ENCODE results near the gene GGT5.
"Not testable (repeated sequence)": the region's sequence is repeated elsewhere in the genome, so short reads cannot be mapped to it uniquely, and the experiment has no call there.

The GGT5 gene

DNA sequence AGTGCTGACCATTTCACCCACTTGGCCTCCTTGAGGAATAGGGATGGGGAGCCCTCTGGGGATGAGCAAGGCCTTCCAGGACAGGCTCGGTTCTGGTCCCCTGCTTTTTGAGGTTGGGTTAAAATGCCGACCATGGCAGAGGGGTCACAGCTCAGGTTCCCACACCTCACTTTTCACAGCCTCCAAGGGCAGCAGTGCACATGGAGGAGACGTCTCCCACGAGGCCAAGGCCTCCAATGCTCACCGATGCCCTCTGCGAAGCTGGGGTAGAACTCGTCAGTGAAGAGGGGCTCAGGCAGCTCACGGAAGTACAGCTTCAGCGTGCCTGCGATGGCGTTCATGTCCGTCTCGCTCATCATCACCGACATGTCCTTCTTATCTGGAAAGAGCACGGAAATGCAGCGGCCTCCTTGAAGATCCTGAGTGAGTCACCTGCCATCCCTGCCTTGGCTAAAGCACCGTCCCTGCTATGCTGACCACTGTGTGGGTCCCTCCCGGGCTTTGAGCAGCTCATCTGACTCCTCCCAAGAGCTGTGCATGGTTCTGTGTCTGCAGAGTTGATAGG lies 17.4 kb upstream of the GGT5 start:
- DNase-seq = not testable (repeated sequence)

GRCh38 chr22:24259459-24259858 lies 14.6 kb upstream of the GGT5 start:
- peak; percentile 41 for DNase-seq

GRCh38 chr22:24256736-24257135 lies 11.9 kb upstream of the GGT5 start:
- DNase-seq = not testable (repeated sequence)

- not testable (repeated sequence) for DNase-seq
Measured at GRCh38 chr22:24256136-24256535, 11.3 kb upstream of the GGT5 start.

DNA sequence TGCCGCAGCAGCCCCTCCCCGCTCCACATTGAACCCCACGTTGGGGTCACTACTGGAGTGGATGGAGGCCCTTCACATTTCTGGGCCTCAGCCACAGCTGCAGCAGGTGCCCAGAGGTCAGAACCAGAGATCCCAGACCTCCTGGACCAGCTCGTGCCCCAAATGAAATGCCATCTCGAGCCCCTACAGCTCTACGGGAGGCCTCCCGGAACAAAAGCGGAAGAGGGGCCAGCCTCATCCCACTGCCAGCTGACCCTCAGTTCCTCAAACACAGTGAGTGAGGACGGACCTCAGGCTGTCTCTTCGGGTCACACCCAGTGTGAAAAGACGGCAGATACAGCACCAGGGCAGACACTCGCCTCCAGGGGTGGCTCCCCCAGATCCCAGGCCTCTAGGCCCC lies 8.2 kb upstream of the GGT5 start:
- DNase-seq = not testable (repeated sequence)

- not testable (repeated sequence) for DNase-seq
Measured at GRCh38 chr22:24251286-24251685, 6.4 kb upstream of the GGT5 start.

DNA sequence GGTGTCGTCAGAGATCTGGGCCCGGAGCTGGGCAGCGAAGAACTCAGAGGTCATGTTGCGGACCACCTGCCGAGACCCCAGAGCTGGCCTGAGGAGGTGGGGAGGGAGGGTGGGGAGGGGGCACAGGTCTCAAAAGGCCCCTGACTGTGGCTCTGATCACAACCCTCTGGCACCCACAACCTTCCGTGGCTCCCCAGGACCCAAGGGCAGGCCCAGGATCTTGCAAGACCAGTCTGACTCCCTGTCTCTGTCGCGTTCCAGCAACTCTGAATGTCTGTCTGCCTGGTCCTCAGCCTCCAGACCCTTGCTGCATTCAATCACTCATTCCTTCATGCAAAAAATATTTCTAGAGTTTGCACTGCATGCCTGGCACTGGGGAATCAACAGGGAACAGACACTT lies 4.5 kb upstream of the GGT5 start:
- not testable (repeated sequence) for DNase-seq

GRCh38 chr22:24248611-24249010 lies 3.7 kb upstream of the GGT5 start:
- not testable (repeated sequence) for DNase-seq

DNA sequence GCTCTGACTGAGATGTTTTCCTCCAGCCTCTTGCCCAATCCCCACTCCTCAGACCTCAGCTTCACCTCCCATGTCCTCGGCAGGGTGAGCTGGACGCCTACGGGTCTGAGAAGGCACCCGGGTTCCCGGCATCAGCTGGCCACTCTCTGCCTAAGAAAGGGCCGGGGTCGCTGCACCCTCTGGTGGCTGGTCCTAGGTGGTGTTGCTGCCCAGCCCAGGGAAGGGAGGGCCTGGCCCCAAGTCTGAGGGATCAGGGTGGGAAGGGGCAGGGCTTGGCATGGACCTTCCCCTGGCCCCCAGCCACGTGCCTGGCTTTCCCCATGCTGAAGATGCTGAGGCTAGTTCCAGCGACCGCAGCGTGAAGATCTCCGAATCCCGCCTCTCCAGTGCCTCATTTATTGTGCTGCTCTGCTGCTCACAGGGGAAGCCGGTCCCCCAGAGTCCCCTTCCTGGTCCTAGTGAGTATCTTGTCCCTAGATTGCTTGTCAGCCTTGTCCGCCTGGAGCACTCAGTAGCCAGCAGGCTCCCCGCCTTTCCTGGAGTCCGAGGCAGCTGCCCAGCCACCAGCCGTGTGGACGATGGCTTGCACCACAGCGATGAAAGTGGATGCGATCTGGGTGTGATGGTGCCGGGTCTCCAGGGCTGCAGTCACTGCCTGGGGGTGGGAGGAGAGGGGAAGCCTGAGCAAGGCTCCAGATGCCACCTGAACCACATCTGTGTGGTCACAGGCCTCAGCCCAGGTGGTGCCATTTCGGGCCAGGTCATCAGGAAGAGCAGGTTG lies 2.9 kb upstream of the GGT5 start:
- DNase-seq = no peak

GRCh38 chr22:24247011-24247507 lies 2.2 kb upstream of the GGT5 start:
- no peak for DNase-seq

- DNase-seq = not testable (repeated sequence)
Measured at GRCh38 chr22:24245584-24246561, 991 bp upstream of the GGT5 start.

GRCh38 chr22:24244144-24244787 lies 616 bp downstream of the GGT5 start:
- no peak for DNase-seq

GRCh38 chr22:24243417-24243816 lies 1.5 kb downstream of the GGT5 start:
- not testable (repeated sequence) for DNase-seq

GRCh38 chr22:24240985-24241692 lies 3.7 kb downstream of the GGT5 start:
- DNase-seq = not testable (repeated sequence)

GRCh38 chr22:24240381-24240780 lies 4.5 kb downstream of the GGT5 start:
- no peak for DNase-seq

DNA sequence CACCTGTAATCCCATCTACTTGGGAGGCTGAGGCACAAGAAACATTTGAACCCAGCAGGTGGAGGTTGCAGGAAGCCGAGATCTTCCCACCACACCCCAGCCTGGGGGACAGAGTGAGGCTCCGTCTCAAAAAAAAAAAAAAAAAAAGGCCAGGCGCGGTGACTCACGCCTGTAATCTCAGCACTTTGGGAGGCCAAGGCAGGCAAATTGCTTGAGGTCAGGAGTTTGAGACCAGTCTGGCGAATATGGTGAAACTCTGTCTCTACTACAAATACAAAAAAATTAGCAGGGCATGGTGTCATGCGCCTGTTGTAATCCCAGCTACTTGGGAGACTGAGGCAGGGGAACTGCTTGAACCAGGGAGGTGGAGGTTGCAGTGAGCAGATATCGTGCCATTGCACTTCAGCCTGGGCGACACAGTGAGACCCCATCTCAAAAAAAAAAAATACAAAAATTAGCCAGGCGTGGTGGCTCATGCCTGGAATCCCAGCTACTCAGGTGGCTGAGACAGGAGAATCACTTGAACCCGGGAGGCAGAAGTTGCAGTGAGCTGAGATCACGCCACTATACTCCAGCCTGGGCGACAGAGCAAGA lies 6.7 kb downstream of the GGT5 start:
- not testable (repeated sequence) for DNase-seq

DNA sequence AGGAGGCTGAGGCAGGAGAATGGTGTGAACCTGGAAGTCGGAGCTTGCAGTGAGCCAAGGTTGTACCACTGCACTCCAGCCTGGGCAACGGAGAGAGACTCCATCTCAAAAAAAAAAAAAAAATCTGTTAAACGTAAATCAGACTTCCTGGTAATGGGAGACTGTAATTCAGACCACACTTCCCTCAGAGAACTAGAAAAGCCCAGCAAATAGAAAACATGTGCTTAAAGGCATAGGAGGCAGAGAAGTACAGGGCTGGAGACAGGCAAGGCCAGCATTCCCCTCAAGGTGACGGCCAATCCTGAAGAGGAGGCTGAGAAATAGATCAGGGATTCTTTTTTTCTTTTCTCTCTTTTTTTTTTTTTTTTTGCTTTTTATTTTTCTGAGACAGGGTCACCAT lies 8.2 kb downstream of the GGT5 start:
- DNase-seq = no peak

DNA sequence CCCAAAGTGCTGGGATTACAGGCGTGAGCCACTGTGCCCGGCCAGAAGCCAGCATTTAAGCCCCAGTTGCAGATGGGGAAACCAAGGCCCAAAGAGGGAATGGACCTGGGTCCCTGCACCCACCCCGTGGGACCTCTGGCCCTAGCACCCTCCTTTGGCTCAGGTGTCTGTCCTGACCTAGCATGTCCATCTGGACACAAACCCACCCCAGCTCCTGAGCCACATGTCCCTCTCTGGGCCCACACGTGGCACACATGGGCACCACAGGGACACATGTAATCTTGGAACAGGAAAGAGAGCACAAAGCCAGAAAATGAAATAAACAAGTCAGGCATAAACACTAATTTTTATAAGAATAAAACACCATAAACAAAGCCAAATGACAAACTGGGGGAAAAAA lies 9.6 kb downstream of the GGT5 start:
- no peak for DNase-seq

DNA sequence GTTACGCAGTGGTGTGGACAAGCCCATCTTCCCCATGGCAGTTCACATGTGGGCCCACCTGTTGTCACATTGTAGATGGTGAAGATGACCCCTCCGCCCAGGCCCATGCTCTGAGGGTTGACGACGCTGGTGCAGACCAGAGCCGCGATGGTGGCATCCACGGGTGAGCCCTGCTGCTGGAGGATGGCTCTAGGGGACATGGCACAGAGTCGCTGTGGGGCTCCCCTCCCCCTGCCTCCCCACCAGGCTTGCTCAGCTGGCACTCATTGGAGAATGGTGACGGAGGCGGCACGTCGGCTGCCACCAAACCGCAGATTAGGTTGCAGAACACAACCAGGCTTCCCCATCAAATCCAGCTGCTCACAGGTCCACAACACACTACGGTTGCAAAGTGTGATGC lies 11.1 kb downstream of the GGT5 start:
- DNase-seq = no peak

GRCh38 chr22:24233235-24233634 lies 11.6 kb downstream of the GGT5 start:
- DNase-seq = no peak

DNA sequence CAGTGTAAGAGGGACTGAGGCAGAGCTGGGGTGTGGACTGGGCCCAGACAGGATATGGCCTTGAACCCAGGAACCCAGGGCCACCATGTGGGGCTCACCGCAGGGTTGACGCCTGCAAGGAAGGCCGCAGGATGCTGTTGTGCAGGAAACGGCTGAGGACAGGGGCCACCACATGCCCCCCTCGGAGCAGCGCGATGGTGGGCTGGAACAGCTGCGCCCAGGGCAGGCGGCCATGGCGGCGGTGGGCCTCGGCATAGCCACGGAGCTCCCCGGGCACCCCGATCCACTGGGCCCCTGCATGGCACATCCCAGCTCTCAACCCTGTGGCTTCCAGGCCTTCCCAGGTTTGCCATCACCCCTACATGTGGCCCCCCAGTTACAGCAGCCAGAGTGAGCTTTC lies 12.2 kb downstream of the GGT5 start:
- no peak for DNase-seq

DNA sequence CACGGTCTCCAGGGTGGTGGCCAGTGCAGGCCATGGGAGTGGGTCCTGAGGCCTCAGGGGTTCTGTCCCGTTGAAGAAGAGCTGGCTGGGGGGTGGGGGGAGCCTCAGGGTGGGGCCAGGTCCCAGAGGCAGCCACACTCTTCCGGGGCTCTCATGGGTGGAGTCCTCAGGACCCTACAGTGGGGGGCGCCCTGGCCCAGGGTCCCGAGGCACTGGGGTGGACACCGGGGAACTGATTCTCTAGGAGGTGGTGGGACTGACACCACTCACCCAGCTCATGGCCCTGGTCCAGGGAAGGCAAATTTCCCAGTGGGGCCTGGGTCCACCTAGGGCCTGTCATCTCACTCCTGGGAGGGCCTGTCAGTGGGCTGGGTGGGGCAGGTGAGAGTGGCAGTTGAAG lies 12.8 kb downstream of the GGT5 start:
- DNase-seq = no peak

All from NCI-H774 (cell line).